GM21529 (cell line): ENCODE data around the gene BUD31.

Experiments
- ATAC-seq: cut with Tn5 transposase; IDR thresholded peaks from one replicate; pipeline ENCODE4 v1.9.1; 2021; ENCODE audit not compliant: unreplicated experiment

The BUD31 gene

DNA sequence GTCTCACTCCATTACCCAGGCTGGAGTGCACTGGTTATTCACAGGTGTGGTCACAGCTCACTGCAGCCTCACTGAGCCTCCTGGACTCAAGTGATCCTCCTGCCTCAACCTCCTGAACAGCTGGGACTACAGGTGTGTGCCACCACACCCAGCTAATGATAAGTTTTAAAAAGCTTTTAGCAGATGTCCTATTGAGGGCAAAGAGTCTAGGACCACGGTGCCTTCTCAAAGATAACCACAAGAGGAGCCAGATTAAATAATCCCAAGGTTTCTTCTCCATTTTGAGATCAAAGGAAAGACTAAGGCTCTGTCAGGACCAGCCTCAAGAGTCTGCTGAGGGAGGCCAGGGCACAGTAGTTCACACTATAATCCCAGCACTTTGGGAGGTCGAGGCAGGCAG lies 52.5 kb downstream of the BUD31 start:
- ATAC-seq: no peak

DNA sequence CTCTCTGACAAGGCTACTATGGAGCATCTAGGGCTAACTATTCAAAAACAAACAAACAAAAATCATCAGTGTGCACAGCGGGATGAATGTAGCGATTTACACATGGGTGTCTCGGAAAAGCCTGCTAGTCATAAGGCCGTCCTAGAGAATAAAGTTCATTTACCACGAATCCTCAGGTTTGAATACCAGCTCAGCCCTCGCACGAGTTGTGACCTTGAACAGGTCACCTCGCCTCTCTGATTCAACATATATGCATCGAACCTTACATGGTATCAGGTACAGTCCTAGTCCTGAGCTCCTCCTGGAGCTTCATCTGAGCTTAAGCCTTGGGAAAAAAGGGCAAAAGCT lies 56.6 kb downstream of the BUD31 start:
- ATAC-seq: peak; percentile 8

DNA sequence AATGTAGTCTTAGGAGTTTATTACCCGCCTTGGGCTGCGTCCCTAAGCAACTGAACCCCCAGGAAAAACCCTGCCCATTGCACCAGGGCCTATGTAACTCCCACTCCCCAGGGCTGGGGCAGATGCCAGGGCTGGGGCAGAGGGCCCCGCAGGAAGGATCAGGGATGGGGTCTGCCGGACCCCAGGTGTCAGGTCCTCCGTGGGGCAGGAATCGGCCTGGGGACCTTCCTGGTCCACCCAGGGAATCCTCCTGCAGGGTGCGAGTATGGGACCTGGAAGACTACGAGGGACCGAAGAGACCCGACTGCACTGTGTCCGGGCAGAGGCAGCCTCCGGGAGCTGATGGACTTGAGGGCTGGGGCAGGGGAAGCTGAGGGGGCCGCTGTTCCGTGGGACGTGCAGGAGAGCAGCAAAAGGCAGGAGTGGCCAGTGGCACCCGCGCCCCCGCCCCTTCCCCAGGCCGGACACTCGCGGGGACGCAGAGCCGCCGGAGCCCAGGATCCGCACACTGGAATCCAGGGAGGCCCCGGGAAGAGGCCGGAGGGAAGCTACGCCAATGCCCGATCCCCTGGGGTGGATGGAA lies 59.7 kb downstream of the BUD31 start:
- no peak for ATAC-seq
